ENCODE data around the gene PIN4. TPM values are rescaled to one million over a fixed set of nuclear protein-coding genes. Genes with fewer than 3 reads are reported as not detected.

Gene PIN4
- polyA plus RNA-seq, 1 donor (not counting 4 experiments of a cell fraction or from before 2014, with no cell fraction given): 31.0 TPM

DNA sequence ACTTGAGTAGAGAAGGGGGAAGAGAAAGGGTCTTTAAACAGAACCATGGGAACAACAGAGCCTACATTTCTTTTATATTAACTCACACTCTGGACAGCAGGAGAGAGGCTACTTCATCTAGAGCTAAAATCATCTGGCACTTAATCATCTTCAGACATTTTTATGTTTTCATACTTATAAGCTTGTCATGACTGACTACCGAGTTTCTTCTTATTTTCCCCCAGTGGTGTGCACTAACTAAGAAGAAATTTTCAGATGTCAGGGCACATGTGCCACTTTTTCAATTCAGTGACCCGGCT is 38.0 kb upstream of the PIN4 start:
- H3K4me3 ChIP-seq (ENCODE audit: control insufficient read depth in 2 of 3, extremely low read depth in 1 of 3, insufficient read depth in 2 of 3, low read depth in 1 of 3, low read length in 3 of 3): no peak overlapping the region
- no peak overlapping the region for H3K9ac ChIP-seq (ENCODE audit: control insufficient read depth, extremely low read depth, insufficient read depth, low read length)
- H3K36me3 ChIP-seq (ENCODE audit: control insufficient read depth in 2 of 2, extremely low read depth in 1 of 2, insufficient read depth in 2 of 2, low read length in 2 of 2): no peaks in the 10 kb centered on the region
- H3K4me1 ChIP-seq (ENCODE audit: control insufficient read depth, extremely low read depth, insufficient read depth, low read length): no peaks in the 10 kb centered on the region
- DNase-seq (ENCODE audit: low read depth, low spot score) (no peak), FAIRE-seq (no peak)
- no peaks in the 10 kb centered on the region for H4K20me1 ChIP-seq (ENCODE audit: control insufficient read depth, extremely low read depth, insufficient read depth, low read length)
- H2AFZ ChIP-seq (ENCODE audit: control insufficient read depth, low read length): no peak overlapping the region
- H3K9me3 ChIP-seq (ENCODE audit: control insufficient read depth, low read depth, low read length): no peaks in the 10 kb centered on the region
- no peak overlapping the region for H3K4me2 ChIP-seq (ENCODE audit: control insufficient read depth, extremely low read depth, insufficient read depth, low read depth, low read length)
- H3K9me1 ChIP-seq (ENCODE audit: control insufficient read depth, extremely low read depth, insufficient read depth, low read length): no peaks in the 10 kb centered on the region
- dilution Hi-C loops (cut with MboI; ENCODE audit: extremely low pct_ligation_motif_present, low sequenced_read_pairs): no loop called here
- peaks cover 15% of the 10 kb centered on the region for H3K27me3 ChIP-seq (ENCODE audit: control insufficient read depth, extremely low read depth, insufficient read depth, low read length)
- H3K79me2 ChIP-seq (ENCODE audit: control insufficient read depth, insufficient read depth, low read length): no peaks in the 10 kb centered on the region
- TF ChIP-seq EZH2 (IDR thresholded peaks at IDR 0.05; ENCODE audit: low read length) (no peak), CTCF (optimal IDR thresholded peaks at IDR 0.05 in 1 of 3, IDR thresholded peaks at IDR 0.05 in 1 of 3, conservative IDR thresholded peaks at IDR 0.05 in 1 of 3; ENCODE audit: extremely low read depth in 1 of 3, insufficient read depth in 2 of 3, low read length in 3 of 3) (no peak)
- H3K27ac ChIP-seq (ENCODE audit: control insufficient read depth, insufficient read depth, low read length): no peak overlapping the region

DNA sequence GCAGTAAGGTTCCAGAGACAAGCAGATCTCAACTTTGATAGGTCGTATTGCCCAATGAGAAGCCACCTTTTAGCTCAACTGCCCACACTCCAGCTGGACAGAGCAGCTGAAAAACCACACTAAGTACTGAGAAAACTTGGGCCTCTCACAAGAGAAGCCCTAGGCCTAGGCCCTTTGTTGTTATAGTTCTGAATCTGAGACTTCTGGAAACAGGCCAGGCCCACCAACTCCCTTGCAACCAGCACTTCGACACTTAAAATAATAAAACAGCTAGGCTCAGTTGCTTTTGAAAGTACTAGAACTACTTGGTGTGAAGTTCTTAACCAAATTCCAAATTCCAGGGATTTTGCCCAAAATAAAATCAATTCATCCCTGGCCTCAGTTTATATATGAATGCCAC is 36.4 kb upstream of the PIN4 start:
- H3K27ac ChIP-seq (ENCODE audit: control insufficient read depth, insufficient read depth, low read length): no peak overlapping the region
- no peak overlapping the region for H3K9ac ChIP-seq (ENCODE audit: control insufficient read depth, extremely low read depth, insufficient read depth, low read length)
- H3K79me2 ChIP-seq (ENCODE audit: control insufficient read depth, insufficient read depth, low read length): no peaks in the 10 kb centered on the region
- dilution Hi-C loops (cut with MboI; ENCODE audit: extremely low pct_ligation_motif_present, low sequenced_read_pairs): no loop called here
- DNase-seq (ENCODE audit: low read depth, low spot score) (no peak), FAIRE-seq (no peak)
- H4K20me1 ChIP-seq (ENCODE audit: control insufficient read depth, extremely low read depth, insufficient read depth, low read length): no peaks in the 10 kb centered on the region
- H3K36me3 ChIP-seq (ENCODE audit: control insufficient read depth in 2 of 2, extremely low read depth in 1 of 2, insufficient read depth in 2 of 2, low read length in 2 of 2): no peaks in the 10 kb centered on the region
- peaks cover 15% of the 10 kb centered on the region for H3K27me3 ChIP-seq (ENCODE audit: control insufficient read depth, extremely low read depth, insufficient read depth, low read length)
- H3K4me1 ChIP-seq (ENCODE audit: control insufficient read depth, extremely low read depth, insufficient read depth, low read length): no peaks in the 10 kb centered on the region
- no peak overlapping the region for H2AFZ ChIP-seq (ENCODE audit: control insufficient read depth, low read length)
- no peak overlapping the region for H3K4me2 ChIP-seq (ENCODE audit: control insufficient read depth, extremely low read depth, insufficient read depth, low read depth, low read length)
- no peak overlapping the region for H3K4me3 ChIP-seq (ENCODE audit: control insufficient read depth in 2 of 3, extremely low read depth in 1 of 3, insufficient read depth in 2 of 3, low read depth in 1 of 3, low read length in 3 of 3)
- no peaks in the 10 kb centered on the region for H3K9me1 ChIP-seq (ENCODE audit: control insufficient read depth, extremely low read depth, insufficient read depth, low read length)
- H3K9me3 ChIP-seq (ENCODE audit: control insufficient read depth, low read depth, low read length): no peaks in the 10 kb centered on the region
- TF ChIP-seq EZH2 (IDR thresholded peaks at IDR 0.05; ENCODE audit: low read length): no peak
- TF ChIP-seq CTCF (optimal IDR thresholded peaks at IDR 0.05 in 1 of 3, IDR thresholded peaks at IDR 0.05 in 1 of 3, conservative IDR thresholded peaks at IDR 0.05 in 1 of 3; ENCODE audit: extremely low read depth in 1 of 3, insufficient read depth in 2 of 3, low read length in 3 of 3): no peak

All from keratinocyte (primary cell).